Cardiac fibroblast (primary cell): ENCODE data around the gene TXN.

Experiments
- DNase-seq, 2 donors: peaks; one replicate each; pipeline versions ENCODE4 v3.0.0 to v3.0.0-alpha.2; 2010; ENCODE audit warnings: low read depth in 2 of 2
- H3K4me3 ChIP-seq, 2 donors: replicated peaks in 1 of 2; 1 replicate in 1 of 2; 2 replicates in 1 of 2; pipeline ENCODE4 v1.5.1; 2011; ENCODE audit warnings: low read depth in 2 of 2, low read length in 2 of 2, mild to moderate bottlenecking in 2 of 2, moderate library complexity in 1 of 2
- TF ChIP-seq, protein P1 (sequence below): IDR thresholded peaks from one replicate; pipeline ENCODE4 v1.5.1; 2011; ENCODE audit warnings: low read depth, mild to moderate bottlenecking, low read length, inconsistent platforms

TXN gene

DNA sequence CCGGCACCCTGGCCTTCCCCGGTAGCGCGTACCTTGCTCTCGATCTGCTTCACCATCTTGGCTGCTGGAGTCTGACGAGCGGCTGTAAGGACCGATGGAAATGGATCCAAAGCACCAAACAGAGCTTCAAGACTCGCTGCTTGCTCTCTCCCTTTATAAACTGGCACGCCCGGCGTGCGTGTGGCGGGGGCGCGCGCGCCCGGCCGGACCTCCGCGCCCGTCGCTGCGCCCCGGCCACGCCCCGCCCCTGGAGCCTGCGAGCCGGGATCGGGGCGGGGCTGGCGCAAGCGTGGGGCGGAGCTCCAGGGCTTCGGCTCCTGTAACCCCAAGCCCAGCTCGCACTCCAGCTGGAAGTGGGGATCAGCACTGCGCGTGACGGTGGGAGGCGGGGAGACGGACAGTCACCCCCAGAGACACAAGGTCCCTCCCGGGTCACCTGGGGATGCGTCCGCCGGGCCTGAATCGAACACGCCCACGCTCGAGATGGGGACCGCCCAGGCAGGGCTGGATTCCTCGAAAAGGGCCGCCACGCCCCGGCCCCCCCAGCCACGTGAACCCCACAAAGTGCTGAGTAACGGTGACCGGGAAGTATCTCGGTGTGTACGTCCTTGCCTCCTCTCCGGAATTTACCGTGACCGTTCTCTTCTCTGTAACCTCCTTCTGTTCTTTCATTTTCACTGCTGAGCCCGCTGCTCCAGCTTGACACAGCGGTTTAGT is at the start of gene TXN:
Gene TXN, minus strand, starts transcription at position 128 of the 717 bp plus-strand sequence. Its CDS starts 72 bp downstream, at position 56.
- DNase-seq: peak; percentile 92 to 94
- TF ChIP-seq, protein P1, sequence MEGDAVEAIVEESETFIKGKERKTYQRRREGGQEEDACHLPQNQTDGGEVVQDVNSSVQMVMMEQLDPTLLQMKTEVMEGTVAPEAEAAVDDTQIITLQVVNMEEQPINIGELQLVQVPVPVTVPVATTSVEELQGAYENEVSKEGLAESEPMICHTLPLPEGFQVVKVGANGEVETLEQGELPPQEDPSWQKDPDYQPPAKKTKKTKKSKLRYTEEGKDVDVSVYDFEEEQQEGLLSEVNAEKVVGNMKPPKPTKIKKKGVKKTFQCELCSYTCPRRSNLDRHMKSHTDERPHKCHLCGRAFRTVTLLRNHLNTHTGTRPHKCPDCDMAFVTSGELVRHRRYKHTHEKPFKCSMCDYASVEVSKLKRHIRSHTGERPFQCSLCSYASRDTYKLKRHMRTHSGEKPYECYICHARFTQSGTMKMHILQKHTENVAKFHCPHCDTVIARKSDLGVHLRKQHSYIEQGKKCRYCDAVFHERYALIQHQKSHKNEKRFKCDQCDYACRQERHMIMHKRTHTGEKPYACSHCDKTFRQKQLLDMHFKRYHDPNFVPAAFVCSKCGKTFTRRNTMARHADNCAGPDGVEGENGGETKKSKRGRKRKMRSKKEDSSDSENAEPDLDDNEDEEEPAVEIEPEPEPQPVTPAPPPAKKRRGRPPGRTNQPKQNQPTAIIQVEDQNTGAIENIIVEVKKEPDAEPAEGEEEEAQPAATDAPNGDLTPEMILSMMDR: no peak
- peak within 1 kb of the TSS; percentile 89 to 91 for H3K4me3 ChIP-seq

GRCh38 chr9:110303133-110303532 is 46.8 kb upstream of the TXN start:
- no peak overlapping the region for H3K4me3 ChIP-seq
- TF ChIP-seq, protein P1: no peak
- peak; percentile 69 to 72 for DNase-seq

DNA sequence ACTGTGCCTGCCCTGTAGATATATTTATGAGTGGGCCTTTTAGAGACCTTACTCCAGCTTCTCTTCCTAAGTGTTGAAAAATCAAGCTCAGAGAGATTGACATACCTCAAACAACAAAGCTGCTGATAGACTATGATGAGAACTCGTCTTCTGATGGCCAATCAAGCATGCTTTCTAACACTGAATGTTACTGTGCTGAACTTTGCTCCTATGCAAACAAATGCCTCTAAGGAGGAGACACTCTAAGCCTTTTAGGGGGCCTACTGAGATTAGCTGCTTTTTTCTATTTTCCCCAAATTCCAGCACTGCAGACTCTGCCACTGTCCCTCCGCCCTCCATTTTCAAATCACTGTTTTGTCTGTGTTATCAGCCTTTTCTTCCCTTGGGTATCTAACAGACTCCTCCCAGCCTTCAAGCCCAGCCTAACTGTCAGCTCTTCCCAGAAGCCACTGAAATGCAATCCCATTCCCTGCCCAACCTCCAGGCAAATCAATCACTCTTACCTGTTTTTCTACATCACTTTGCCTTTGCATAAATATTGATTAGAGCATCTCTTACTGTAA is 41.8 kb upstream of the TXN start:
- H3K4me3 ChIP-seq: no peak overlapping the region
- TF ChIP-seq, protein P1: no peak
- no peak for DNase-seq

DNA sequence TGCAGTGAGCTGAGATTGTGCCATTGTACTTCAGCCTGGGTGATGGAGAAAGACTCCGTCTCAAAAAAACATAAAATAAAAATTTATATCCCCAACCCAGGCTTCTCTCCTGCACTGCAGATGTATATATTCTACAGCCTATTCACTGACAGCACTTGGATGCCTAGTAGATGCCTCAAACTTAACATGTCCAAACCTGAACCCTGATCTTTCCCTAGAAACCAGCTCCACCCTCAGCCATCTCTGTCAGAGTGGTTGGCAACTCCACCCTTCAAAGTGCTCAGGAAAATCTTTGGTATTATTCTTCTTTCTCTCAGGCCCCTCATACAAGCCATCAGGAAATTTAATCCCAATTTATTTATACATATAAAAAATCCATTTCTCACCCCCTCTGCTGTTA is 36.9 kb upstream of the TXN start:
- H3K4me3 ChIP-seq: no peak overlapping the region
- no peak for DNase-seq
- TF ChIP-seq, protein P1: no peak

DNA sequence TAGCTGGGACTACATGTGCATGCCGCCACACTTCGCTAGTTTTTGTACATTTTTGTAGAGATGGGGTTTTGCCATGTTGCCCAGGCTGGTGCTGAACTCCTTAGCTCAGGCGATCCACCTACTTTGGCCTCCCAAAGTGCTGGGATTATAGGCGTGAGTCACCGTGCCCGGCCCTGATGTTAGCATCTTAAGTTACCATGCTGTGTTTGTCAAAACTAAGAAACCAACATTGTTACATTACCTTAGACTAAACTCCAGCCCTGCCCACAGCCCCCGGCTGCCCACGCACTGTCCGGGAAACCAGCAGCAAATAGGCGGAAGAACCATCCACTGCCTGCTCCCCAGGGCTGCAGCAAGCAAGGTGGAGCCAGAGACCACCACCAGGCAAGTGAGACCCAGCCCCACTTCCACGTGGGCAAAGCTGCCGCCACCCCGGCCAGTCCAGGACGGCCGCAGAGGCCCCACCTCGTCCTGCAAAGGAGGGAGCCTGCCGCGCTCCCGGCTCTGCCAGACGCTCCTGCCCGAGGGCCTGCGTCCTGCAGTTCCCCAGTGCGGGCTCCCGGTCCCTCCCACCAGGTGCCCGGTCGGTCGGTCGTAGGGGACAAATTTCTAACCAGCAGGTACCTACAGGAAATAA is 35.7 kb upstream of the TXN start:
- DNase-seq: no peak
- H3K4me3 ChIP-seq: no peak overlapping the region
- TF ChIP-seq, protein P1: no peak

DNA sequence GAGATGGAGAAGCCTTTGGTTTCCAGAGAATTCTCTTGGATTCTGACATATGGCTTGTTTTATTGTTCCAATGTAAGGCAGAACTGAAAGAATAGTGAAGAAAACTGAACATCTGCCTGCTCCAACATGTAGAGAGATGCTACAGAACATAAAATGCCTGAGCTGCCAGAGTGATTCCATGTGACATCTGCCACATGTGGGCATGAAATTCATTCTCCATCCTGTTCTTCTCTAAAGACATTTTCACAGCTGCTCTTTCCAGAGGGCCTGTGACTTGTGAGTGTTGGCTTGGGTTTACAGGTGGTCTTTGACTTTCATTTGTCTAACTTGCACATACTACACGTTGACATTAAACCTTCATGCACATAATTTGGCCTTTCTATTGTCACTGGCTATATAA is 33.7 kb upstream of the TXN start:
- no peak overlapping the region for H3K4me3 ChIP-seq
- DNase-seq: no peak
- TF ChIP-seq, protein P1: no peak
